ENCODE results near the gene TUBA3D.

- TF ChIP-seq ZBTB4 (CRISPR knock-in tag; IDR thresholded peaks at IDR 0.05) (no peak), POLR2AphosphoS5 (IDR thresholded peaks at IDR 0.05; ENCODE audit: low read length) (no peak), MTA3 (IDR thresholded peaks at IDR 0.05; ENCODE audit: borderline replicate concordance, low read length) (no peak), SIN3A (IDR thresholded peaks at IDR 0.05; ENCODE audit: low read depth, low read length) (0 out of 2 replicates have a peak, but pooled peaks have one; percentile 21), EZH2 (IDR thresholded peaks at IDR 0.05; ENCODE audit: borderline replicate concordance, control insufficient read depth, low read depth, low read length) (no peak), POLR2A (IDR thresholded peaks at IDR 0.05; ENCODE audit: low read depth, low read length) (peak; percentile 78)
These were observed 16.7 kb downstream of the TUBA3D start for GRCh38 chr2:131492418-131493198.
